IMR-90 (cell line): ENCODE measurements around the gene LRCH4. TPM values are rescaled to one million over a fixed set of nuclear protein-coding genes. Genes with fewer than 3 reads are reported as not detected.
A peak's percentile ranks its signal among the peaks of the same experiment; 100 is the strongest.

Experiments
- ATAC-seq: fragments of 200-7000 bp; cut with Tn5 transposase; 2 replicates; pipeline ENCODE4 v1.9.1; 2020; ENCODE audit warnings: low read depth, mild to moderate bottlenecking, moderate library complexity
- BruUV-seq: library from RNA; stranded (reverse); fragments of 400-500 nt; replicated peaks from 2 replicates; lab custom pipeline; 2021; lab: Mats Ljungman, UMichigan
- CTCF ChIA-PET: fragments of 300-600 bp; formaldehyde crosslinking; extraction: SDS; loops from one replicate; lab custom pipeline; 2021; ENCODE audit warnings: antibody characterized with exemption; lab: Yijun Ruan, JAX
- POLR2A ChIA-PET: fragments of 300-600 bp; sonication (Branson Sonifier 250); formaldehyde crosslinking; loops from one replicate; lab custom pipeline; 2022; ENCODE audit warnings: antibody characterized with exemption; ENCODE audit not compliant: unreplicated experiment; lab: Charles Lee
- DNase-seq: peaks from one replicate; pipeline ENCODE4 v3.0.0; 2013
- H2AFZ ChIP-seq: replicated peaks from 2 replicates; pipeline ENCODE3; 2013; ENCODE audit warnings: low read length, mild to moderate bottlenecking; ENCODE audit not compliant: poor library complexity
- H2AK5ac ChIP-seq: 2 replicates; pipeline ENCODE4 v1.6.1; 2013; ENCODE audit warnings: low read depth, low read length, inconsistent platforms
- H2AK9ac ChIP-seq: replicated peaks from 2 replicates; pipeline ENCODE3; 2013; ENCODE audit warnings: mild to moderate bottlenecking, low read depth, low read length, moderate library complexity; ENCODE audit not compliant: poor library complexity
- H2BK120ac ChIP-seq: 2 replicates; pipeline ENCODE4 v1.6.1; 2013; ENCODE audit warnings: low read depth, low read length, inconsistent platforms
- H2BK15ac ChIP-seq: 3 replicates; pipeline ENCODE4 v1.6.1; 2013; ENCODE audit warnings: low read depth, low read length, inconsistent platforms
- H2BK20ac ChIP-seq: 2 replicates; pipeline ENCODE4 v1.6.1; 2013; ENCODE audit warnings: low read depth, mild to moderate bottlenecking, inconsistent platforms, low read length, moderate library complexity
- H2BK5ac ChIP-seq: 2 replicates; pipeline ENCODE4 v1.6.1; 2013; ENCODE audit warnings: mild to moderate bottlenecking, low read depth, low read length, inconsistent platforms; ENCODE audit not compliant: poor library complexity, severe bottlenecking
- H3K14ac ChIP-seq: replicated peaks from 2 replicates; pipeline ENCODE4 v1.6.1; 2013; ENCODE audit warnings: low read depth, low read length, inconsistent platforms
- H3K18ac ChIP-seq: 2 replicates; pipeline ENCODE4 v1.6.1; 2013; ENCODE audit warnings: low read depth, low read length, control low read depth
- H3K23ac ChIP-seq: 2 replicates; pipeline ENCODE4 v1.6.1; 2013; ENCODE audit warnings: low read depth, low read length, inconsistent platforms
- H3K27ac ChIP-seq: 2 replicates; pipeline ENCODE4 v1.5.1; 2013; ENCODE audit warnings: mild to moderate bottlenecking, control low read depth, low read length; ENCODE audit not compliant: insufficient read depth
- H3K27me3 ChIP-seq: 2 replicates; pipeline ENCODE4 v1.6.1; 2013; ENCODE audit warnings: low read length; ENCODE audit not compliant: control insufficient read depth, insufficient read depth
- H3K36me3 ChIP-seq: 2 replicates; pipeline ENCODE4 v1.6.1; 2013; ENCODE audit warnings: low read length, mixed read lengths; ENCODE audit not compliant: control insufficient read depth, insufficient read depth
- H3K4ac ChIP-seq: 2 replicates; pipeline ENCODE4 v1.6.1; 2013; ENCODE audit warnings: low read depth, low read length, inconsistent platforms
- H3K4me1 ChIP-seq: 2 replicates; pipeline ENCODE4 v1.6.1; 2013; ENCODE audit warnings: low read length, mixed read lengths; ENCODE audit not compliant: control insufficient read depth, insufficient read depth
- H3K4me2 ChIP-seq: 2 replicates; pipeline ENCODE4 v1.6.1; 2013; ENCODE audit warnings: low read depth, mild to moderate bottlenecking, control low read depth, low read length, moderate library complexity
- H3K4me3 ChIP-seq: 2 replicates; pipeline ENCODE4 v1.5.1; 2013; ENCODE audit warnings: low read depth, mild to moderate bottlenecking, control low read depth, low read length, moderate library complexity; ENCODE audit not compliant: insufficient read depth
- H3K56ac ChIP-seq: 2 replicates; pipeline ENCODE4 v1.6.1; 2013; ENCODE audit warnings: low read length, inconsistent platforms; ENCODE audit not compliant: insufficient read depth; ENCODE audit errors: extremely low read depth
- H3K79me1 ChIP-seq, 2 experiments: 2 replicates each; pipeline ENCODE4 v1.6.1; 2013; ENCODE audit warnings: low read length in 2 of 2, inconsistent platforms in 1 of 2, low read depth in 1 of 2
- H3K9ac ChIP-seq: 2 replicates; pipeline ENCODE4 v1.6.1; 2013; ENCODE audit warnings: low read depth, low read length, control low read depth
- H3K9me1 ChIP-seq: 2 replicates; pipeline ENCODE4 v1.6.1; 2013; ENCODE audit warnings: low read length, inconsistent platforms; ENCODE audit not compliant: insufficient read depth
- H3K9me3 ChIP-seq: 2 replicates; pipeline ENCODE4 v1.6.1; 2013; ENCODE audit warnings: low read length; ENCODE audit not compliant: control insufficient read depth, insufficient read depth
- H4K20me1 ChIP-seq: 2 replicates; pipeline ENCODE4 v1.6.1; 2013; ENCODE audit warnings: low read length, inconsistent platforms; ENCODE audit not compliant: insufficient read depth
- H4K5ac ChIP-seq: 2 replicates; pipeline ENCODE4 v1.6.1; 2013; ENCODE audit warnings: mild to moderate bottlenecking, low read depth, low read length, control low read depth
- H4K8ac ChIP-seq, 2 experiments: 2 replicates each; pipeline ENCODE4 v1.6.1; 2013; ENCODE audit warnings: low read depth in 2 of 2, low read length in 2 of 2, control low read depth in 1 of 2, inconsistent platforms in 1 of 2
- H4K91ac ChIP-seq: 2 replicates; pipeline ENCODE4 v1.6.1; 2013; ENCODE audit warnings: low read depth, low read length, inconsistent platforms; ENCODE audit not compliant: insufficient read depth
- WGBS, 2 experiments: methylation state at CpG; one replicate each; pipeline versions ENCODE4 v1.1.5 to v1.1.7; 2013; ENCODE audit warnings: missing lambda C conversion rate in 2 of 2; ENCODE audit not compliant: insufficient read length in 1 of 2; ENCODE audit errors: extremely low coverage in 2 of 2; 5-methylcytosine and 5-hydroxymethylcytosine counted together
- dilution Hi-C: fragments of 300-500 bp; cut with HindIII; formaldehyde crosslinking; loops from one replicate; pipeline ENCODE4 v1.14.3; 2018; ENCODE audit warnings: low sequenced_read_pairs; ENCODE audit not compliant: unreplicated experiment
- in situ Hi-C: fragments of 300-500 bp; cut with MboI; formaldehyde crosslinking; loops from 3 replicates; pipeline ENCODE4 v1.14.3; 2019; ENCODE audit warnings: low sequenced_read_pairs, inconsistent platforms, mixed read lengths
- intact Hi-C: fragments of 100-400 bp; cut with micrococcal nuclease; formaldehyde crosslinking; loops from 2 replicates; pipeline ENCODE4 v1.10.0; 2022
- polyA plus RNA-seq, 3 experiments: library from polyadenylated mRNA; depleted of rRNA; stranded (reverse); fragments of >200 nt; gene quantifications; 2 replicates each; pipeline ENCODE4 v1.2.3, GENCODE V29; 2012; ENCODE audit warnings: low replicate concordance in 1 of 3
- total RNA-seq: library from RNA; depleted of rRNA; stranded (reverse); fragments of >200 nt; gene quantifications from 2 replicates; pipeline ENCODE4 v1.2.3, GENCODE V29; 2012
- TF ChIP-seq, protein P1 (sequence below): conservative IDR thresholded peaks from 2 replicates; pipeline ENCODE4 v1.5.1; 2012; ENCODE audit warnings: mild to moderate bottlenecking, low read depth, low read length, improper control_type of control experiment
- TF ChIP-seq, protein P2 (sequence below): fragments of 150-350 bp; IDR thresholded peaks from 2 replicates; pipeline ENCODE4 v1.6.1; 2017; ENCODE audit warnings: mild to moderate bottlenecking, antibody characterized with exemption, low read length, low read depth

The LRCH4 gene
- total and polyA plus RNA-seq, 2 of the 4 experiments (the other 2 are of a cell fraction) = 5.0 to 41.3 TPM

DNA sequence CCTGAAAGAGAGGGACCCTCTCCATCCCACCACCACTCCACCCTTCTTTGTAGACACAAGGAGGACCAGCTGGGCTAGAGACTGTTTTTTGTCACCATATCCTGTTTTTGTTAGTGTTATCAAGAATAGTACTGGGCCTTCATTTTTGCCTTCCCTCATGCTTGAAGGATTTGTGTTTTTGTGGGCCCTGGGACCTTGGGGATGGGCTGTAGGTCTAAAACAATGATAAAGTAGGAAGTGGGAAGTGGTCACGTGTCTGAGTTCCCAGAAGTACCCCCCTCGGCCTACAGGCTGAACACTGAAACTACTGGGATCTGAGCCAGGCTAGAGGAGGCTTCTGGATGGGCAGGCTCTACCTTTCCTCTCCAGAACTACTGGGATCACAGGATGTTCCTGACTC, 38.1 kb downstream of the LRCH4 start:
- Histone ChIP-seq H3K14ac (peak overlapping the region; percentile 29; the same call in 1 of the 2 replicates), H3K27ac (peak overlapping the region; percentile 63), H2BK15ac (peak overlapping the region; percentile 32; the same call in 1 of the 3 replicates), H3K4ac (peak overlapping the region; percentile 72), H3K79me1 (peaks cover 15 to 42% of the 10 kb centered on the region in 2 experiments), H2BK5ac (peak overlapping the region; percentile 39), H4K91ac (peak overlapping the region; percentile 43), H2BK20ac (peak overlapping the region; percentile 48; the same call in 1 of the 2 replicates), H2AK9ac (peak overlapping the region; percentile 29), H3K4me2 (no peak overlapping the region), H2BK120ac (peak overlapping the region; percentile 17), H3K9ac (no peak overlapping the region; the same call in 1 of the 2 replicates), H3K23ac (peak overlapping the region; percentile 48; the same call in 1 of the 2 replicates), H4K8ac (peak overlapping the region; percentile 44 to 60; a peak in 2 of 4 replicates), H3K9me3 (no peaks in the 10 kb centered on the region), H3K36me3 (peaks cover 2% of the 10 kb centered on the region; the same call in 1 of the 2 replicates), H3K56ac (no peak overlapping the region), H2AFZ (peak overlapping the region; percentile 28), H3K9me1 (peaks cover 27% of the 10 kb centered on the region), H3K4me1 (peaks cover 28% of the 10 kb centered on the region), H3K4me3 (no peak overlapping the region), H4K20me1 (no peaks in the 10 kb centered on the region), H2AK5ac (peak overlapping the region; percentile 55), H3K18ac (peak overlapping the region; percentile 66), H3K27me3 (no peaks in the 10 kb centered on the region), H4K5ac (peak overlapping the region; percentile 21)
- in situ Hi-C loops = no loop called here
- WGBS, 2 experiments = no CpG with 5 or more reads among the region's 2 CpGs
- TF ChIP-seq, protein P1, sequence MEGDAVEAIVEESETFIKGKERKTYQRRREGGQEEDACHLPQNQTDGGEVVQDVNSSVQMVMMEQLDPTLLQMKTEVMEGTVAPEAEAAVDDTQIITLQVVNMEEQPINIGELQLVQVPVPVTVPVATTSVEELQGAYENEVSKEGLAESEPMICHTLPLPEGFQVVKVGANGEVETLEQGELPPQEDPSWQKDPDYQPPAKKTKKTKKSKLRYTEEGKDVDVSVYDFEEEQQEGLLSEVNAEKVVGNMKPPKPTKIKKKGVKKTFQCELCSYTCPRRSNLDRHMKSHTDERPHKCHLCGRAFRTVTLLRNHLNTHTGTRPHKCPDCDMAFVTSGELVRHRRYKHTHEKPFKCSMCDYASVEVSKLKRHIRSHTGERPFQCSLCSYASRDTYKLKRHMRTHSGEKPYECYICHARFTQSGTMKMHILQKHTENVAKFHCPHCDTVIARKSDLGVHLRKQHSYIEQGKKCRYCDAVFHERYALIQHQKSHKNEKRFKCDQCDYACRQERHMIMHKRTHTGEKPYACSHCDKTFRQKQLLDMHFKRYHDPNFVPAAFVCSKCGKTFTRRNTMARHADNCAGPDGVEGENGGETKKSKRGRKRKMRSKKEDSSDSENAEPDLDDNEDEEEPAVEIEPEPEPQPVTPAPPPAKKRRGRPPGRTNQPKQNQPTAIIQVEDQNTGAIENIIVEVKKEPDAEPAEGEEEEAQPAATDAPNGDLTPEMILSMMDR = no peak
- TF ChIP-seq, protein P2, sequence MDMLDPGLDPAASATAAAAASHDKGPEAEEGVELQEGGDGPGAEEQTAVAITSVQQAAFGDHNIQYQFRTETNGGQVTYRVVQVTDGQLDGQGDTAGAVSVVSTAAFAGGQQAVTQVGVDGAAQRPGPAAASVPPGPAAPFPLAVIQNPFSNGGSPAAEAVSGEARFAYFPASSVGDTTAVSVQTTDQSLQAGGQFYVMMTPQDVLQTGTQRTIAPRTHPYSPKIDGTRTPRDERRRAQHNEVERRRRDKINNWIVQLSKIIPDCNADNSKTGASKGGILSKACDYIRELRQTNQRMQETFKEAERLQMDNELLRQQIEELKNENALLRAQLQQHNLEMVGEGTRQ = peak; percentile 39; the same call in 1 of the 2 replicates
- POLR2A ChIA-PET = no interaction called here
- DNase-seq = no peak
- CTCF ChIA-PET = interaction anchor here (0.5 to 0.9 kb wide), 2 partner anchors 9 to 209 kb away, joined by 4 to 6 read pairs; no protein-coding TSS in a partner anchor
- dilution Hi-C loops = no loop called here
- BruUV-seq = no TSS peak
- intact Hi-C loops = loop anchor here (5.0 kb wide), 2 partner anchors 56 to 71 kb away; partner anchors contain the start of gene TSC22D4
- no peak for ATAC-seq
